Choroid plexus epithelial cell (primary cell): ENCODE data around the gene TAB2.

ENCODE experiments used
- DNase-seq: peaks from one replicate; pipeline ENCODE4 v3.0.0-alpha.2; 2010; ENCODE audit warnings: low read depth
- H3K4me3 ChIP-seq: 2 replicates; pipeline ENCODE4 v1.5.1; 2011; ENCODE audit warnings: low read depth, mild to moderate bottlenecking, control low read depth, low read length, moderate library complexity
- TF ChIP-seq, protein P1 (sequence below): conservative IDR thresholded peaks from 2 replicates; pipeline ENCODE4 v1.5.1; 2011; ENCODE audit warnings: low read depth, mild to moderate bottlenecking, control low read depth, inconsistent platforms, low read length, moderate library complexity

Gene TAB2

DNA sequence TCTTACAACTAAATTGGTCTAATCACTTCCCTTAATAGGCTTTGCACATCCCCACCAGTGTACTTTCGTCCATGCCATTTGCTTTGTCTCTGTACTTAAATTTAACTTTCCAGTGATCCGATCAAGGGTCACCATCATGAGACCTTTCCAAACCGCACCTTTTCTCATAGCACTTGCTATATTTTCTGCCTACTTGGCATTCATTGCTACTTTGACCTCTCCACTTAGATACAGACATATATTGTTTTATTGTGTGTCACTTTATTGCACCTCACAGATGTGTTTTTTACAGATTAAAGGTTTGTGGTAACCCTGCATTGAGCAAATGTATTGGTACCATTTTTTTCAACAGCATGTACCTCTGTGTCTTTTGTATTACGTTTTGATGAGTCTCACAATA, 97.3 kb downstream of the TAB2 start:
- TF ChIP-seq, protein P1, sequence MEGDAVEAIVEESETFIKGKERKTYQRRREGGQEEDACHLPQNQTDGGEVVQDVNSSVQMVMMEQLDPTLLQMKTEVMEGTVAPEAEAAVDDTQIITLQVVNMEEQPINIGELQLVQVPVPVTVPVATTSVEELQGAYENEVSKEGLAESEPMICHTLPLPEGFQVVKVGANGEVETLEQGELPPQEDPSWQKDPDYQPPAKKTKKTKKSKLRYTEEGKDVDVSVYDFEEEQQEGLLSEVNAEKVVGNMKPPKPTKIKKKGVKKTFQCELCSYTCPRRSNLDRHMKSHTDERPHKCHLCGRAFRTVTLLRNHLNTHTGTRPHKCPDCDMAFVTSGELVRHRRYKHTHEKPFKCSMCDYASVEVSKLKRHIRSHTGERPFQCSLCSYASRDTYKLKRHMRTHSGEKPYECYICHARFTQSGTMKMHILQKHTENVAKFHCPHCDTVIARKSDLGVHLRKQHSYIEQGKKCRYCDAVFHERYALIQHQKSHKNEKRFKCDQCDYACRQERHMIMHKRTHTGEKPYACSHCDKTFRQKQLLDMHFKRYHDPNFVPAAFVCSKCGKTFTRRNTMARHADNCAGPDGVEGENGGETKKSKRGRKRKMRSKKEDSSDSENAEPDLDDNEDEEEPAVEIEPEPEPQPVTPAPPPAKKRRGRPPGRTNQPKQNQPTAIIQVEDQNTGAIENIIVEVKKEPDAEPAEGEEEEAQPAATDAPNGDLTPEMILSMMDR: no peak
- H3K4me3 ChIP-seq: no peak overlapping the region
- DNase-seq: no peak

GRCh38 chr6:149419696-149420404, 102.3 kb downstream of the TAB2 start:
- TF ChIP-seq, protein P1: no peak
- no peak overlapping the region for H3K4me3 ChIP-seq
- DNase-seq: no peak

DNA sequence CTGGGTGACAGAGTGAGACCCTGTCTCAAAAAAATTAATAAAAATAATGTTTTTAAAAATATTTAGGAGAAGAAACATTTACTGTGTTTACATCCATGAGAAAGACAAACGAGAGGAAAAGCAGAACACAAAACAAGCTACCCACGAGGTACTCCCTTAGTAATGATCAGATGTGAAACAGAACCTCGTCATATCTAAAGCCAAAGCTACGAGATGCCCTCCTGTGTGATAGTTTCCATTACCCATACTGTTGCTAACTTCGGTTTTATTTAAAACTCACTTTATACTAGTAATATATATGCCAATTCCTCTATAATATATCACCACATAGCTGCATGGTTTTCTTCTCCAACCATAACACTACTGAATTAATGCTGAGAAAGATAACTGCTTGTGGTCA, 103.6 kb downstream of the TAB2 start:
- no peak overlapping the region for H3K4me3 ChIP-seq
- TF ChIP-seq, protein P1: no peak
- no peak for DNase-seq

- TF ChIP-seq, protein P1: no peak
- no peak for DNase-seq
- no peak overlapping the region for H3K4me3 ChIP-seq
These were observed 105.1 kb downstream of the TAB2 start for GRCh38 chr6:149422581-149422980.

GRCh38 chr6:149423964-149424440, 106.5 kb downstream of the TAB2 start:
- TF ChIP-seq, protein P1: no peak
- no peak overlapping the region for H3K4me3 ChIP-seq
- no peak for DNase-seq

GRCh38 chr6:149425224-149425623, 107.7 kb downstream of the TAB2 start:
- no peak overlapping the region for H3K4me3 ChIP-seq
- no peak for DNase-seq
- TF ChIP-seq, protein P1: no peak

GRCh38 chr6:149425754-149426153, 108.2 kb downstream of the TAB2 start:
- no peak for DNase-seq
- TF ChIP-seq, protein P1: no peak
- H3K4me3 ChIP-seq: no peak overlapping the region
